ENCODE results near the gene TDRKH. TPM values are rescaled to one million over a fixed set of nuclear protein-coding genes. Genes with fewer than 3 reads are reported as not detected.

TDRKH gene
- total and polyA plus RNA-seq, 2 of the 13 experiments (the other 11 are each of a cell fraction or from before 2014, with no cell fraction given), result 3.9 to 5.4 TPM

GRCh38 chr1:151802372-151802771, 12.1 kb upstream of the TDRKH start:
- TF ChIP-seq CHD2 (IDR thresholded peaks at IDR 0.05; ENCODE audit: low read depth, low read length) (no peak), PHF8 (CRISPR knock-in tag; IDR thresholded peaks at IDR 0.05) (no peak), ZFP36L1 (CRISPR knock-in tag; IDR thresholded peaks at IDR 0.05) (no peak), ZNF740 (CRISPR knock-in tag; IDR thresholded peaks at IDR 0.05) (no peak), ZBTB33 (CRISPR knock-in tag; IDR thresholded peaks at IDR 0.05) (no peak), MED1 (CRISPR knock-in tag; IDR thresholded peaks at IDR 0.05) (no peak), HOXD1 (CRISPR knock-in tag; IDR thresholded peaks at IDR 0.05) (no peak), MAFG (CRISPR knock-in tag; IDR thresholded peaks at IDR 0.05) (no peak), TFE3 (CRISPR knock-in tag; IDR thresholded peaks at IDR 0.05) (no peak), ZNF225 (CRISPR knock-in tag; IDR thresholded peaks at IDR 0.05) (no peak), JUNB (CRISPR knock-in tag; IDR thresholded peaks at IDR 0.05; ENCODE audit: borderline replicate concordance) (no peak), ZFP82 (CRISPR knock-in tag; IDR thresholded peaks at IDR 0.05; ENCODE audit: borderline replicate concordance) (no peak), HMGA1 (CRISPR knock-in tag; conservative IDR thresholded peaks at IDR 0.05) (no peak), ZBTB10 (CRISPR knock-in tag; IDR thresholded peaks at IDR 0.05; ENCODE audit: borderline replicate concordance) (no peak), HOXA7 (CRISPR knock-in tag; IDR thresholded peaks at IDR 0.05) (no peak), CHD4 (IDR thresholded peaks at IDR 0.05; ENCODE audit: borderline replicate concordance, low read length) (no peak), JDP2 (CRISPR knock-in tag; IDR thresholded peaks at IDR 0.05; ENCODE audit: borderline replicate concordance) (no peak), MLLT10 (CRISPR knock-in tag; IDR thresholded peaks at IDR 0.05) (no peak), POLR2G (IDR thresholded peaks at IDR 0.05; ENCODE audit: low read depth, low read length) (no peak), KDM5A (IDR thresholded peaks at IDR 0.05; ENCODE audit: borderline replicate concordance, low read length) (no peak)
- no peak overlapping the region for H2AFZ ChIP-seq (ENCODE audit: low read length)
- no peaks in the 10 kb centered on the region for H3K79me2 ChIP-seq (ENCODE audit: insufficient read depth, low read length)
- ChIA-PET POLR2A (interaction anchor here (1.0 to 1.6 kb wide), 4 partner anchors 12 to 37 kb away, joined by 3 to 5 read pairs (median 3); partner anchors contain the start of genes C2CD4D and TDRKH), CTCF (ENCODE audit: low intra/inter-chr PET ratio, low total read pairs) (no interaction called here)
- no peak overlapping the region for H3K9ac ChIP-seq (ENCODE audit: insufficient read depth, low read depth, low read length)
- no peaks in the 10 kb centered on the region for H4K20me1 ChIP-seq (ENCODE audit: insufficient read depth, low read length)
- no peak overlapping the region for H3K27ac ChIP-seq (ENCODE audit: extremely low read length, insufficient read depth, low read length)
- H3K4me2 ChIP-seq (ENCODE audit: low read depth, low read length), result no peak overlapping the region
- WGBS (ENCODE audit: low lambda C conversion rate), result 0% methylated on average over 3 of the region's 5 CpGs
- FAIRE-seq (no peak), ATAC-seq (peak; percentile 39), DNase-seq (ENCODE audit: low spot score) (no peak)
- no peaks in the 10 kb centered on the region for H3K36me3 ChIP-seq (replicated peaks in 1 of 2; ENCODE audit: control insufficient read depth in 1 of 2, insufficient read depth in 2 of 2, low read length in 2 of 2)
- intact Hi-C loops (cut with micrococcal nuclease; ENCODE audit: unreplicated experiment) (no loop called here), in situ Hi-C loops (cut with HindIII; ENCODE audit: extremely low pct_ligation_motif_present, low pct_unique_long_range_greater_than_20kb) (no loop called here)
- H3K27me3 ChIP-seq (ENCODE audit: control insufficient read depth in 1 of 2, insufficient read depth in 2 of 2, low read length in 2 of 2), result peaks cover 0 to 3% of the 10 kb centered on the region in 2 experiments; a peak in 3 of 5 replicates
- no peaks in the 10 kb centered on the region for H3K9me3 ChIP-seq (ENCODE audit: low read length)
- no TSS peak for BruUV-seq (replicated peaks)
- H3K4me3 ChIP-seq (replicated peaks in 1 of 3; ENCODE audit: insufficient read depth in 1 of 3, low read depth in 2 of 3, low read length in 3 of 3), result no peak overlapping the region
- no peaks in the 10 kb centered on the region for H3K4me1 ChIP-seq (ENCODE audit: insufficient read depth, low read length)
